Cardiac fibroblast (primary cell): ENCODE measurements around the gene ARHGAP26.
A peak's percentile ranks its signal among the peaks of the same experiment; 100 is the strongest.

Source experiments
- DNase-seq, 2 donors: peaks; one replicate each; pipeline versions ENCODE4 v3.0.0 to v3.0.0-alpha.2; 2010; ENCODE audit warnings: low read depth in 2 of 2
- H3K4me3 ChIP-seq, 2 donors: replicated peaks in 1 of 2; 1 replicate in 1 of 2; 2 replicates in 1 of 2; pipeline ENCODE4 v1.5.1; 2011; ENCODE audit warnings: low read depth in 2 of 2, low read length in 2 of 2, mild to moderate bottlenecking in 2 of 2, moderate library complexity in 1 of 2
- CTCF ChIP-seq: IDR thresholded peaks from one replicate; pipeline ENCODE4 v1.5.1; 2011; ENCODE audit warnings: low read depth, mild to moderate bottlenecking, low read length, inconsistent platforms

ARHGAP26 gene

GRCh38 chr5:142726188-142726731 lies 43.9 kb upstream of the ARHGAP26 start:
- H3K4me3 ChIP-seq: no peak overlapping the region
- no peak for TF ChIP-seq CTCF
- peak; percentile 89 to 97 for DNase-seq

GRCh38 chr5:142727735-142728047 lies 42.5 kb upstream of the ARHGAP26 start:
- H3K4me3 ChIP-seq: no peak overlapping the region
- no peak for DNase-seq
- no peak for TF ChIP-seq CTCF

- TF ChIP-seq CTCF: no peak
- H3K4me3 ChIP-seq: no peak overlapping the region
- DNase-seq: peak in 1 of 2 donors; percentile 13
These were observed 34.6 kb upstream of the ARHGAP26 start for GRCh38 chr5:142735323-142736246.

- no peak for DNase-seq
- no peak for TF ChIP-seq CTCF
- no peak overlapping the region for H3K4me3 ChIP-seq
These were observed 33.9 kb upstream of the ARHGAP26 start for GRCh38 chr5:142736247-142736632.

GRCh38 chr5:142737179-142737578 lies 33.0 kb upstream of the ARHGAP26 start:
- DNase-seq: no peak
- TF ChIP-seq CTCF: no peak

GRCh38 chr5:142740474-142741242 lies 29.5 kb upstream of the ARHGAP26 start:
- TF ChIP-seq CTCF: no peak
- no peak overlapping the region for H3K4me3 ChIP-seq
- peak in 1 of 2 donors; percentile 57 for DNase-seq

More at GRCh38 chr5:142737179-142737578, 33.0 kb upstream of the ARHGAP26 start:
- H3K4me3 ChIP-seq: no peak overlapping the region
